ENCODE results near the gene INCENP.

Gene INCENP

DNA sequence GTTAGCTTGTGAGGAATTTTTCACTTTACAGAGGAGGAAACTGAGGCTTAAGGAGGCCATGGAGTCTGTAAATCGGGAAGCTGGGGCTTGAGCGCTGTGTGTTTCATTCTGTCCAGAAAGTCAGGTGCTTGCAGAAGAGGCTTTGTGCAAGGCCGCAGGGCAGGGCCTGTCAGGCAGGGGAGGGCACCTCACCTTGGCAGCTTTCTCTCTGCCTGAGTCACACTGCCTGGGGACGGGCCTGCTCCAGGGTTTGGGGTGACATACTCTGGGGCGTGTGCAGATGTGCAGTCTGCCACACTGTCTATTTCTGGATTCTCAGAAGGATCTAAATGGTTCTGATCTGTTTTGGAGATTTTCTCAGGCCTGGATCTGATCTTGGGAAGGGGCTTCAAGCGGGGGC lies 8.4 kb downstream of the INCENP start:
- Histone ChIP-seq H4K20me1 (ENCODE audit: insufficient read depth, low read length) (no peaks in the 10 kb centered on the region), H3K9me3 (replicated peaks; ENCODE audit: insufficient read depth, low read length) (no peaks in the 10 kb centered on the region), H3K4me3 (ENCODE audit: low read length) (no peak overlapping the region), H3K36me3 (replicated peaks; ENCODE audit: insufficient read depth, low read length) (peaks cover 4% of the 10 kb centered on the region; the same call in 1 of the 2 replicates), H3F3A (ENCODE audit: insufficient read depth, low read length) (no peaks in the 10 kb centered on the region), H3K9me2 (replicated peaks; ENCODE audit: insufficient read depth, low read length) (no peaks in the 10 kb centered on the region), H3K4me2 (ENCODE audit: low read depth, low read length) (no peak overlapping the region), H2AFZ (ENCODE audit: low read length) (no peak overlapping the region), H3K27ac (ENCODE audit: low read length) (no peak overlapping the region), H3K9ac (ENCODE audit: low read length) (no peak overlapping the region), H3K27me3 (replicated peaks; ENCODE audit: insufficient read depth, low read length) (no peaks in the 10 kb centered on the region), H3K4me1 (ENCODE audit: low read length) (no peaks in the 10 kb centered on the region), H3K79me2 (ENCODE audit: low read length) (peaks cover 98% of the 10 kb centered on the region)
- DNase-seq = no peak
- TF ChIP-seq CTCF (IDR thresholded peaks at IDR 0.05; ENCODE audit: low read length) (no peak), EZH2phosphoT487 (IDR thresholded peaks at IDR 0.05; ENCODE audit: low read length) (no peak), EZH2 (optimal IDR thresholded peaks at IDR 0.05; ENCODE audit: low read depth, low read length) (no peak)

DNA sequence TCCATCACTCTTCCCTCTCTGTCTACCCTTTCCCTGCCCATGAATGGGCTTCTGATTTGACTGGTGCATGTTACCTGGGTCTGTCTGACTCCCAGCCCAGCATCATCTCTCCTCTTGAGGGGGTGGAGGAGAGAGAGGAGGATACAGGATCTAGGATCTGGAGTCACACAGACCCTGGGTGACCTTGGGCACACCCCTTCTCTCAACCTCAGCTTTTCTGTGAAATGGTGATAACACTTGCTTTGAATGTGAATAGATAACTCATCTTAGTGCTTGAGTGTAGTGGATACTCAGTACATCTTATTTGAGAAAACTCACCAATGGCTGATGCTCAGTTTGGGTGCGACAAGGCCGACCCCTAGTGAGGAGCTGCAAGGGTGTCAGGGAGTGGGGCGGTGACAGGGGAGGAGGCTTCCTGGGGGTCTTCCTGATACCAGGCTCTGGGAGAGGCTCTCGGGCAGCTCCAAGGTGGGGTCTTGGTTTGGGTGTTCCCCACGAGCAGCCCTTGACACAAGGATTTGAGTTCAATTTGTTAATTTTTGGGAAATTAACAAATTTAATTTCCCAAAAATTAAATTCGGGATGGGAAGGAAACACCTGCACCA lies 9.0 kb downstream of the INCENP start:
- Histone ChIP-seq H2AFZ (ENCODE audit: low read length) (no peak overlapping the region), H3K36me3 (replicated peaks; ENCODE audit: insufficient read depth, low read length) (peaks cover 4% of the 10 kb centered on the region; the same call in 1 of the 2 replicates), H3K27ac (ENCODE audit: low read length) (no peak overlapping the region), H3K9me3 (replicated peaks; ENCODE audit: insufficient read depth, low read length) (no peaks in the 10 kb centered on the region), H4K20me1 (ENCODE audit: insufficient read depth, low read length) (no peaks in the 10 kb centered on the region), H3K9ac (ENCODE audit: low read length) (no peak overlapping the region), H3K79me2 (ENCODE audit: low read length) (peaks cover 98% of the 10 kb centered on the region), H3K4me1 (ENCODE audit: low read length) (no peaks in the 10 kb centered on the region), H3K4me2 (ENCODE audit: low read depth, low read length) (no peak overlapping the region), H3K4me3 (ENCODE audit: low read length) (no peak overlapping the region), H3K9me2 (replicated peaks; ENCODE audit: insufficient read depth, low read length) (no peaks in the 10 kb centered on the region), H3F3A (ENCODE audit: insufficient read depth, low read length) (no peaks in the 10 kb centered on the region), H3K27me3 (replicated peaks; ENCODE audit: insufficient read depth, low read length) (no peaks in the 10 kb centered on the region)
- TF ChIP-seq EZH2phosphoT487 (IDR thresholded peaks at IDR 0.05; ENCODE audit: low read length) (no peak), EZH2 (optimal IDR thresholded peaks at IDR 0.05; ENCODE audit: low read depth, low read length) (no peak), CTCF (IDR thresholded peaks at IDR 0.05; ENCODE audit: low read length) (no peak)
- DNase-seq = no peak

DNA sequence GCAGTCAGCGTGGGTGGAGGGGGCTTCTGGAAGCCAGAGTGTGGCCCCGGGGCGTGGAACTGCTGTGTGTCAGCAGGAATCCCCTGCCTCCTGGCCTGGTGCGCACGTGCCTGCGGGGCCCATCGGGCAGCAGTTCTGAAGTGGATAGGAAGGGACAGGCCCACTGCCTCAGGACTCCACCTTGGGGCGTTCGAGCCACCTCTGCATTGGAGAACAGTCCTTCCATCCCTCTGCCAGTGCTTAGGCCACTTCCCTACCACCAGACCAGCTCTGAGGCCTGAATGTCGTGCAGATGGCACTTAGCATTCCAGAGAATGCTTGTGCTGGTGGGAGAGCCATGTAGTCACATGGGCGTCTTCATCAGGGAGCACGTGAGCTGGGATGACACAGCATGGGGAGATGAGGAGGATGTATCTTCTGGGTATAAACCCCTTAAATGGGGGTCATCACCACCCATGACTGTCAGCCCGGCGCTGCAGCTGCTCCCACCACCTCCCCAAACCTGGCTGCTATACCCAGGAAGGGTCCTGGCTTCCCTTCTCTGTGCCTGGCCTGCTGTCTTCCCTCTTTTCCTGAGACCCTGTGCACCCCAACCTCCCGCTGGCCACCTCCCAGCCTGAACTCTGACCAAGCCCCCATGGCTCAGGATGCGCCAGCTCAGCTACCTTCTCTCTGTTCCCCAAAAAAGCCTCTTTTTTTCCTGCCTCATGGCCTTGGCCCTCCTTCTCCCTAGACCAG lies 9.7 kb downstream of the INCENP start:
- Histone ChIP-seq H3K36me3 (replicated peaks; ENCODE audit: insufficient read depth, low read length) (peaks cover 4% of the 10 kb centered on the region; the same call in 1 of the 2 replicates), H3K4me1 (ENCODE audit: low read length) (no peaks in the 10 kb centered on the region), H3K9me3 (replicated peaks; ENCODE audit: insufficient read depth, low read length) (no peaks in the 10 kb centered on the region), H3K79me2 (ENCODE audit: low read length) (peaks cover 98% of the 10 kb centered on the region), H3K9me2 (replicated peaks; ENCODE audit: insufficient read depth, low read length) (no peaks in the 10 kb centered on the region), H3K4me2 (ENCODE audit: low read depth, low read length) (no peak overlapping the region), H3K27ac (ENCODE audit: low read length) (no peak overlapping the region), H3F3A (ENCODE audit: insufficient read depth, low read length) (no peaks in the 10 kb centered on the region), H3K27me3 (replicated peaks; ENCODE audit: insufficient read depth, low read length) (no peaks in the 10 kb centered on the region), H2AFZ (ENCODE audit: low read length) (no peak overlapping the region), H4K20me1 (ENCODE audit: insufficient read depth, low read length) (no peaks in the 10 kb centered on the region), H3K9ac (ENCODE audit: low read length) (no peak overlapping the region), H3K4me3 (ENCODE audit: low read length) (no peak overlapping the region)
- no peak for TF ChIP-seq EZH2 (optimal IDR thresholded peaks at IDR 0.05; ENCODE audit: low read depth, low read length)
- TF ChIP-seq EZH2phosphoT487 (IDR thresholded peaks at IDR 0.05; ENCODE audit: low read length) = no peak
- no peak for TF ChIP-seq CTCF (IDR thresholded peaks at IDR 0.05; ENCODE audit: low read length)
- DNase-seq = no peak
